HEK293 (cell line): ENCODE results near the gene MACROH2A1.

Experiments used
- RBAK ChIP-seq: fragments of 450-650 bp; formaldehyde crosslinking; IDR thresholded peaks from 2 replicates; pipeline ENCODE4 v1.5.1; 2016; ENCODE audit warnings: missing biosample characterization, missing genetic modification characterization
- SETDB1 ChIP-seq: IDR thresholded peaks from one replicate; pipeline ENCODE4 v1.6.1; 2017; ENCODE audit warnings: mild to moderate bottlenecking, low read length, moderate library complexity, mixed read lengths; ENCODE audit not compliant: insufficient read length
- TCF7L2 ChIP-seq: IDR thresholded peaks from 2 replicates; pipeline ENCODE4 v1.6.1; 2011; ENCODE audit warnings: low read depth, mild to moderate bottlenecking, inconsistent platforms, low read length, moderate library complexity, borderline replicate concordance
- TF ChIP-seq, protein P1 (sequence below): fragments of 450-650 bp; formaldehyde crosslinking; IDR thresholded peaks from 2 replicates; pipeline ENCODE4 v1.5.1; 2016; ENCODE audit warnings: missing biosample characterization, missing genetic modification characterization

DNA sequence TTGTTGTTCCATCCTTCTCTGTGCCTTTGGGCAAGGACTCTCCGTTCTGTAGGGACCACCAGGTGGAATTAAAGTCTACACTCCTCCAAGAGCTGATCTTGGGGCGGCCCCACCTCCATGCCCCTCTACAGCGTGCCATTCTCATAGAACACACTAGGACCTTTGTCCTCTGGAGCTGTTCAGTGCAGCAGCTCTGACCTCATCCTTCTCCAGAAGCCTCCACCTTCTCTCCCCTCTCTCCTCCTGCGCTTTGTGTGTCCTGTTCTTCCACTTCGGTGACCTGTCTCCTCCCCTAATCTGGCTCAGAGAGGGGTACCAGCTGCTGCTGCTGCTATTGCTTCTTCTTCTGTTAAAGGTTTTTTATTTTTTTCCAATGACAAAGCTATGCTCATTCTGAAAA, 1.8 kb upstream of the MACROH2A1 start:
- TF ChIP-seq, protein P1, sequence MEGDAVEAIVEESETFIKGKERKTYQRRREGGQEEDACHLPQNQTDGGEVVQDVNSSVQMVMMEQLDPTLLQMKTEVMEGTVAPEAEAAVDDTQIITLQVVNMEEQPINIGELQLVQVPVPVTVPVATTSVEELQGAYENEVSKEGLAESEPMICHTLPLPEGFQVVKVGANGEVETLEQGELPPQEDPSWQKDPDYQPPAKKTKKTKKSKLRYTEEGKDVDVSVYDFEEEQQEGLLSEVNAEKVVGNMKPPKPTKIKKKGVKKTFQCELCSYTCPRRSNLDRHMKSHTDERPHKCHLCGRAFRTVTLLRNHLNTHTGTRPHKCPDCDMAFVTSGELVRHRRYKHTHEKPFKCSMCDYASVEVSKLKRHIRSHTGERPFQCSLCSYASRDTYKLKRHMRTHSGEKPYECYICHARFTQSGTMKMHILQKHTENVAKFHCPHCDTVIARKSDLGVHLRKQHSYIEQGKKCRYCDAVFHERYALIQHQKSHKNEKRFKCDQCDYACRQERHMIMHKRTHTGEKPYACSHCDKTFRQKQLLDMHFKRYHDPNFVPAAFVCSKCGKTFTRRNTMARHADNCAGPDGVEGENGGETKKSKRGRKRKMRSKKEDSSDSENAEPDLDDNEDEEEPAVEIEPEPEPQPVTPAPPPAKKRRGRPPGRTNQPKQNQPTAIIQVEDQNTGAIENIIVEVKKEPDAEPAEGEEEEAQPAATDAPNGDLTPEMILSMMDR: no peak
- TF ChIP-seq TCF7L2 (no peak), SETDB1 (no peak), RBAK (tag by site-specific recombination) (no peak)
